ENCODE results near the gene TECTB.

- no peak for TF ChIP-seq CTCF (IDR thresholded peaks at IDR 0.05; ENCODE audit: borderline replicate concordance, extremely low read depth, low read length, poor library complexity, severe bottlenecking)
- TF ChIP-seq EZH2 (IDR thresholded peaks at IDR 0.05; ENCODE audit: borderline replicate concordance, low read depth, low read length, severe bottlenecking) = no peak
Measured at GRCh38 chr10:112278871-112279270, 4.3 kb upstream of the TECTB start.

All from DND-41 (cell line).